Measurements from ENCODE around the gene TRMT44.

TRMT44 gene

DNA sequence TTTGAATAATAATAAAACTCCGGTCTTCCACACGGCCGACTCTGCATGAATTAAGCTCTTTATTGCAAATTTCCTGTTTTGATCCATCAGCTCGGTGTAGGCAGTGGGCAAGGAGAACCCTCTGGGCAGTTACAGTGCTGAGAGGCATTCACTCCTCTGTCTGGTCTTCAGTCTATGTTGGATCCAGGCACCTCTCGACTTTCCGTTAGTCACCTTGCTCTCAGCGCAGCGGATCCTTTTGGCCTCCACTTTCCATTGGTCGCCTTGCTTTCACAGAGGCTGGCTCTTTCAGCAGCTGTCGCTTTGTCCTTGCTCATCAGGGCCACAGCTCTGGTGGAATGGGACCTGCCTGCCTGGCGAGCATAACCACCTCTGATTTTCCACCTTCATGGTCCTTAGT, 52.9 kb downstream of the TRMT44 start:
- no peak for DNase-seq (ENCODE audit: low read depth in 3 of 3)

DNA sequence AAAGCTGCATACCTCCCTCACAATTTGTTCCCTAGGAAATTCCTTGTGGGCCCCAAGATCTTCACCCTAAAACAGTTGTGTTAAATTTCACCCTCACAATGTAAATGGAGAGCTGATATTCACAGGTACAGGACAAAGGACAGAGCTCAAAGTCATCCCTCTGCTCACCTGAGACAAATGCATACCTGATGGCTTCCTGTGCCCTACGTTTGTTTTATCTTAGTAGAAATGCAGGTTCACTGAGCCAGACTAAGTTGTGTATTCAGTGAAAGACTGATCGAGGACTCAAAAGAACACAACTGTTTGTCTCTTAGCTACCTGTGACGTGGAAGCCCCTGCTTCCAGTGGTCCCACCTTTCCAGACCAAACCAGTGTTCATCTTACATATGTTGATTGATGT, 53.6 kb downstream of the TRMT44 start:
- no peak for DNase-seq (ENCODE audit: low read depth in 3 of 3)

DNA sequence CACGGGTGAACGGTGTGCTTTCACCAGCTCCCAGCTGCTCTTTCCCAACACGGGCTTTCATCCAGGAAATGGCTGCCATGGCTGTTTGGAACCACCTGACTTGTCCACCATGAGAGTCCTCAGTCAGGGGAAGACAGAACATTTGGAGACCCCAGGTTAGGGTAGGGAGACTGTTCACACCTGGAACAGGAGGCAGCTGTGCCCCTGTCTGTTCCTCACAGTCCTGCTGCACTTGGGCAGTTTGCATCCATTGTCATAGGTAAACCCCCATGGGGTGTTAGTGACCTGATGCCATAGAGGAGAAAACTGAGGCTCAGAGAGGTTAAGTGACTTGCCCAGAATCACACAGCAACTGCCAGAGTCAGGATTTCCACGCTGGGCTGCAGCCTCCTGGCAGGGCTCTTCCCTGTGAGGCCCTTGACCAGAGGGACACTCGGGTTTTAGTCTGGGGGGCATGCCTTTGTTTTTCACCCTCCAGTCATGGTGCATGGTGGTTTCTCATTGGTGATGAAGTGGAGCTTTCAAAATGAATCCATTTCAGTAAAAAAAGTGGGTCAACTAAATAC, 54.5 kb downstream of the TRMT44 start:
- no peak for DNase-seq (ENCODE audit: low read depth in 3 of 3)

DNA sequence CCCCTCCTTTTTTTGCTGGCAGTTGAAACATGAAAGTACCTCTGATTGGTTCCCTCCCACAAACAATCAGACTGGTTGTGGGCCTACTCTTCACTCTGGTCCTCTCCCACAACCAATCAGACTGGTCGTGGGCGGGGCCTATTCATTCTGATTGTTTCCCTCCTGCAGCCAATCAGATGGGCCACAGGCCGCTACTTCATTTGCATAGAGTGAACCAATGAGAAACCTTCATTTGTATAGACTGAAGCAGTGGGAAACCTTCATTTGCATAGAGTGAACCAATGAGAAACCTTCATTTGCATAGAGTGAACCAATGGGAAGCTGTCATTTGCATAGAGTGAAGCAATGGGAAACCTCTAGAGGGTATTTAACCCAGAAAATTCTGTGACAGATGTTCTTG, 55.2 kb downstream of the TRMT44 start:
- DNase-seq (ENCODE audit: low read depth in 3 of 3): no peak

DNA sequence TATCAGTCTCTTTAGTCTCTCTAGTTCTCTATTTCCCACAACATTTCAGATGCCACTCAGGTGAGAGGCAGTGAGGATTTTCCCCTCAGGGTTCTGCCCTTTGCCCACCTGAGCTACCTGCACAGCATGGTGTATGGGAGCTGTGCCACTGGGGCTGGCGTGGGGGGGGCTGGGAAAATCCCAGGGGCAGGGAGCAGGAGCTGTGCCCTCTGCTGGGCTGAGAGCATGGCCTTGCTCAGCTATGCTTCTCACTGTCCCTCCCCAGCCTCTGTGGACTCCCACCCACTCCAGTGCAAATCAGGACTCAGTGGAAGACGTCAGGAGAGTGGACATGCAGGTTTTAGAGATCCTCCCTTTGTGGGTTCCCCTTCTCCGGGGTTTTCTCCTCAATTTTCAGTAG, 57.2 kb downstream of the TRMT44 start:
- DNase-seq (ENCODE audit: low read depth in 3 of 3): no peak

DNA sequence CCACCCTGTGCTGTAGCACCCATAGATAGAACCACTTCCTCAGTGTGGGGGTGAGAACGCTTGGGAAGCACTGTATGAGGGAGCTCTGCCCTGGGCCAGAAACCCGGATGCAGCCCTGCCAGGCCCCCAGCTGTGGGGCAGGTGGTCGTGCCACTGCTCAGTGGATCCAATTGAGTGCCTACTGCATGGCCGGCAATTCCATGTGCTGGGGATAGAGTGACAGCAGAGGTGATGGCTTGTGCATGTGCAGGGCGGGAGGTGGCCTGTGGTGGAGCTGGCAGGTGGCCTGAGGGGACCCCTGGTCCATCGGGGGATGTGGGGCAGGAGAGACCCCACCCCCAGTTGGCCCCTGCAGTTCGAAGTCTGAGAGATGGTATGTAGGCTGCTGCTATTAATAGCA, 60.4 kb downstream of the TRMT44 start:
- no peak for DNase-seq (ENCODE audit: low read depth in 3 of 3)

DNA sequence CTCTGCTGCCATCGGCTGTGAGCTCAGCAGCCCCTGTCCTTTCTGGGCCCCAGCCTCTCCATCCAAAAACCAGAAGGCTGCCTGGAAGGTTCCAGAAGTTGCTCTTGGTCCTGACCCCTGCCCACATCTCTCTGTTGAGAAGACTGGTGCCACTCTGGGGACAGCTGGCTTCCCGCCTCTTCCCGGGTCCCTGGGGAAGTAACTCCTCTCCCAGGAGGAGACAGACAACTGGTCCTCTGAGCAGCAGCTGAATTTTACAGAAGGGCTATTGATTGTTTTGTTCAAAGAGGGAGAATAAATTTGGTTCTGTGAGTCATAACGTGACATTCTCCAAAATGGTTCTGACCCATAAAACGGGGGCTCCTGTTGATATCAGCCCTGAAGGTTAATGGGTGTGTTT, 61.2 kb downstream of the TRMT44 start:
- DNase-seq (ENCODE audit: low read depth in 3 of 3): no peak

DNA sequence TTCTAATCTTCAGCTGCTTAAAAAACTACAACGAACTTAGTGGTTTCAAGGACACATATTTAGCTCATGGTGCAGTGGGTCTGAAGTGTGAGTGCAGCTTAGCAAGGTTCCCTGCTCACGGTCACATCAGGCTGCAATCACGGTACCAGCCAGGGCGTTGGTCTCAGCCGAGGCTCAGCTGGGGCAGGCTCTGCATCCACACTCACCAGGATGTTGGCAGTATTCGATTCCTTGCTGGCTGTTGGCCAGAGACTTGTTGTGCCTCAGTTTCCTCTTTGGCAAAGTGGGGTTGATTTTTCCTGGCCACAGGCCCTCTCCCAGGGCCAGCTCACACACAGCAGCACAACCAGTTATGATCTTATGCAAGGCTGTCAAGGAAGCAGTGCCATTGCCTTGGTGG, 61.8 kb downstream of the TRMT44 start:
- no peak for DNase-seq (ENCODE audit: low read depth in 3 of 3)

DNA sequence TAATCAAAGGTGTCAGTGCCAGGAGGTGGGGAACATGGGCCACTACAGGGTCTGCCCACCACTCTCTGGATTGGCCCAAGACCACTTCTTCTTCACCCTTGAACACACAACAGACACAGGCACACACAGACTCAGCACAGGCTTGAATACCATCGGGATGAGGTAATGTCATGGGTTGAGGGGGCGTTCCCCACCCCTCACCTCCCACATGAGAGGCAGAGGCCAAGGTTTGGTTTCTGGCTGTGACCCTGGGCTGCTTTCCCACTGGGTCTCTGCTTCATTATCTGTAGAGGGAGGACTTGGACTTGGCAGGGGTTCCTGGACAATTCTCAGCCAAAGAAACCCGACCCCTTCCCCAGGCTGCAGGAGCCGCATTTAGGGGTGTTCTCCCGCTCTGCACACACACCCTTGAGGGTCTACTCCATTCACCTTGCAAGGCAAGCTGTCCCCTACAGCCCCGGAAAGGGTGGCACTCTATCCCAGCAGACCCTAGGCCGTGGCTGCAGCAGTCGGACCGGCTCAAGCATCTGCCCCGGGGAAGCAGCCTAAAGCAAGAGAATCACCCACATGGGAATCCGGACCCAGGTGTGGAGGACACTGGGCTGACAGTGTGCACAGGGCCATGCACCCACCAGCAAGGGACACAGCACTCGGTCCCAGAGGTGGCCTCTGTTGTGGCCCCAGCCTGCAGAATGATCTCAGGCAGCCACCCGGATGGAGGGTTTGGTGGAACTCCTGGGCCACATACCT, 62.4 kb downstream of the TRMT44 start:
- DNase-seq (ENCODE audit: low read depth in 3 of 3): no peak

DNA sequence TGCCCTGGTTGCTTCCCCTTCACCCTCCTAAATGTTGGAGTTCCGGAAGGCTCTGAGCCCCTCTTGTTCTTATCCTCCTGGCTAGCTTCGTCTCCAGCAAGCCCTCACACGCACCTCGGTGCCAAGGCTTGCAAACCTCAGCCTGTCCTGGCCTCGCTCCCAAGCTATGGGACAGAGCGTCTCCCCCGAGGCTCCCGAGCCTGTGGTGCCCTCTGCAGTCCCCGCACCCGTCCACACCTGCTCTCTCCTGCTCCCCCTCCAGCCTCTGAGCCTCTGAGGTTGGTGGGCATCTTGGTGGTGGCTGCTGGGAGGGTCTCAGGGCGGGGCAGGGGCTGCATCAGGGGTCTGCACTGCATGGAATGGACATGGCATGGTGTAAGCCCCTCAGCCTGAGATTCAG, 63.2 kb downstream of the TRMT44 start:
- no peak for DNase-seq (ENCODE audit: low read depth in 3 of 3)

DNA sequence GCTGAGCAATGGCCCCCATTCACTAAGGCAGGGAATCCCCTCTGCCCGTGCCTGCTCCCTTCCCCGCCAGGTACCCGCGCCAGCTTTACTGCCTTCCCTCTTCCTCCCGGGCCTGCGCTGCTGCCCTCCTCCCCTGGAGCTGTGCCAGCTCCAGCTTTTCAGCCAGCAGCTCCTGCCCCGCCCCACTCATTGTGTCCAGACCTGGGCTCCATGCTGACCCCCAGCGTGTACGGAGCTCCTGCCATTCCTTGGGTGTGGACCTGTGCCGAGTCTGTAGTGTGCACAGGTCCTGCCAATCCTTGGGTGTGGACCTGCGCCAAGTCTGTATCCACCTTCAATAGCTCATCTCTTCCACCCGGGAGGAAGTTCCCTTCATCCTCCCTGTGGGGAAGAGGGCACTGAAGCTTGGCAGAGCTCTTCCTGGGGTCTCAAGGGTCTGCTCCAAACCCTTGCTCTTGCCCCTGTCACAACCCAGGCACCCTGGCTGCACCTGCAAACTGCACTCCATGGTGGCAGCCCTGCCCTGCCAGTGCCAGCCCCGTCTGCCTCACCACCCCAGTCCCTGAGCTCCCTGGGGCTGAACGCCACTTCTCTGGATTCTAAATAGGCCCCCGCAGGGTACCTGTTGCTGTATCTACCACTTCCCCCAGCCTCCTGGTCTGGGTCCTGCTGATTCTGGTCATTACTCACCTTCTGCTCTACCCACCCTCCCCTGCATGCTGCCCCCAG, 63.9 kb downstream of the TRMT44 start:
- no peak for DNase-seq (ENCODE audit: low read depth in 3 of 3)

DNA sequence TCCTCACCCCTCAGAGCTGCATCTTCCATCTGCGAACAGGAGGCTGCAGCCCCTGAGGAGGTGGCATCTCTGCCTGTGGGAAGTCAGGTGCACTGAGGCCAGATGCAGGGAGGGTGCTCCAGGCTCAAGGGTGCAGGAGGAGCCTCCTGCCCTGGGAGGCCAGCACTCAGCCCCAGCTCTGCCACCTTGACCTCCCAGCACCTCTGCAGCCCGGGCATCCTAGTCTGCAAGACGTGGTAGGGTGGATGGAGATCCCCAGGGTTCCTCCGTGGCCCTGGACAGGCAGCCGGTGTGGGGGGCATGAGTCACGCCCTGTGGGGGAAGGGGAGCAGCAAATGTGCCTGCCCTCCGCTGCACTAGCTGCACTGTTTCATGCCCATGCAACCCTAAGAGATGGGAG, 64.7 kb downstream of the TRMT44 start:
- no peak for DNase-seq (ENCODE audit: low read depth in 3 of 3)

DNA sequence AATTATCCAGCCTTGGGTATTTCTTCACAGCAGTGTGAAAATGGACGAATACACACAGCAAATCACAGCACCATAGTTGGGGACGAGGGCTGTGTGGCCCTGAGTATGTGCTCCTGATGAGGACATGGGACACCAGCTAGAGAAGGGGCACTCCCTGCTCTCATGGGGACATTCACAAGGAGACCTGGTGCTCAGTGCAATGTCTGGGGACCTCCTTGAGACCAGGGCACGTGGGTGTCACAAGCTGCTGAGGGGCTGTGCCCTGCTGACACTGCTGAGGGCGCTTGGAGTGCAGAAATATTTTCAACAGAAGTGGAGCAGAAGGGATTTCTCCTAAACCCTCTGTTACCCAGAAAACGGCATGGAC, 65.4 kb downstream of the TRMT44 start:
- DNase-seq (ENCODE audit: low read depth in 3 of 3): no peak

DNA sequence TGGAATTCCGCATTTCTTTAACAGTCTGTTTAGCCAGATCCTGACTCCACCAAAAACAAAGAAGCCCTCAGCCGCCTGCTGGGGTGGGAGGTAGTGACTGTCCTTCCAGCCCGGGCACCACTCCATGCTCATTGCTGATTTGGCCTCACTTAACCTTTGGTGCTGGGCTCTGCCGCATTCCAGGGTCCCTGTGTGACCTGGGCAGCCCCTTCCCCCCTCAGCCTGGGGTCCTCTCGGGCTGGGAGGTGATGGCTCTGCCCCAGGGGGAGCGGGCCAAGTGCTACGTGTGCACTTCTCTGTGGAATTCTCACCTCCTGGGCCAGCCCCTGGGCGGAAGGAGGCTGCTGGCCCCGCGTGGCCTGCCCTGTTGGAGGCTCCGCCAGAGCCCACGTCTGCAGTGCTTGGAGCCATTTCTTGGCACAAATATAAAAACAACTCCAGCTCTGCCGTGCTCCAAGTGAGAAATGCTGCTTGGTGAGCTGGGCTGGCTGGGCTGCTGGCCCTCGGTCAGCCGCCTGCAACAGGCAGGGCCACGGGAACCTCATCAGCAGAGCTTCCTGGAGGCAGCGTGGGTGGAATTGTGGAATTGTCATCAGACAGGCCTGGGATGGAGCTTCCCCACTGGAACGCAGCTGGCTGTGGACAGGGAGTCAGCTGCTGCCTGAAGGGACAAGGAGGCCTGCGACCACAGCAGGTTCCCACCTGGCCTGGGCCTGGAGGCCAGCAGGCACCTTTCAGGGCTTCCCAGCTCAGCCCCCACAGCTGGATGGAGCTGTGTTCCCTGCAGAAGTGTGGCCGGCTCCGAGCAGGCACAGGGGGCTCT, 66.0 kb downstream of the TRMT44 start:
- DNase-seq (ENCODE audit: low read depth in 3 of 3): no peak

DNA sequence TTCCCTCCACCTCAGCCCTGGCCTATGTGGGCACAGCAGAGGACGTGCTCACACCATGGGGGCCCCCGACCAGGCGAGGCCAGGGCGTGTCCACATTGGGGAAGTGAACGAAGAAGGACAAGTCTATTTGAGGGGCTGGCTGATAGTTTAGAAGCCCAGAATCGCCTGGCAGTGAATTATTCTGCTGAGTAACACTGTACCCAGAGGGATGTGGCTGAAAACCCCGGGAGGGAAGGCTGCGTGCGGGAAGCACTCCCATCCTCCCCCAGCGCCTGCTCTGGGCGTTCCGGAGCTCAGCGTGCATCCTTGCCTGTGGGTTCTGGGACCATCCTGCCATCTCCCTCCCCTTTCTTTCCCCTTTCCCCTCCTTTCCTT, 66.6 kb downstream of the TRMT44 start:
- no peak for DNase-seq (ENCODE audit: low read depth in 3 of 3)

DNA sequence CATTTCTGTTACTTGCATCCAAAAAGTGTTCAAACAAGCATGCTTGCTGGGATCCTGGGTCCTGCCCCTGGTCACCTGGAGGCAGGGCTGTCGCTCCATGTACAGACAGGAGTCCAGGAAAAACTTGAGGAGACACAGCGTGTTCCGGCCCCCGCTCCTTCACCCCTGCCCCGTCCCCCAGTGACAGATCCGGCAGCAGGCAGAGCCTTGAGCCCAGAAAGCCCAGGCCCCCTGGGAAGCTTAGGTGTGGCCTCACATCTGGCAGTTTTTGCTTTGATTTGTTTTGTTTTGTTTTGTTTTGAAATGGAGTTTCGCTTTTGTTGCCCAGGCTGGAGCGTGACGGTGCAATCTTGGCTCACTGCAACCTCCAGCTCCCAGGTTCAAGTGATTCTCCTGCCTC, 67.0 kb downstream of the TRMT44 start:
- no peak for DNase-seq (ENCODE audit: low read depth in 3 of 3)

DNA sequence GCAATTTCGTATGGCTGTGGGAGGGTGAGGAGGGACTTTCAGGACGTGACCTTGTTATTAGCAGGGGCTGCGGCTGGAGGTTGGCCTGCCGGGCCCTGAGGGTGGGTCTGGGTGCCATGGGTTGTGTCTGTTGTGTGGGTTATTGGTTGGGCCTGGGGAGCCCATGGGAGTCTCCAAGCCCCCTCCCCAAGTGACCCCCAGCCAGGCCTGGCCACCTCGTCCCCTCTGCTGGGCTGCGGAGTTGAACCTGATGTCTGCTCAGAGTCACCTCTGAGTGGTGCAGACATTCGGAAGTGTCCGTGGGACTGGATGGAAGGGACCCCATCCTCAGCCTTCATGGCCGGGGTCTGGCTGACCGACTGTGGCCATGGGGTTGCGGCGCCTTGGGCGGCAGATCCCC, 67.7 kb downstream of the TRMT44 start:
- DNase-seq (ENCODE audit: low read depth in 3 of 3): no peak

DNA sequence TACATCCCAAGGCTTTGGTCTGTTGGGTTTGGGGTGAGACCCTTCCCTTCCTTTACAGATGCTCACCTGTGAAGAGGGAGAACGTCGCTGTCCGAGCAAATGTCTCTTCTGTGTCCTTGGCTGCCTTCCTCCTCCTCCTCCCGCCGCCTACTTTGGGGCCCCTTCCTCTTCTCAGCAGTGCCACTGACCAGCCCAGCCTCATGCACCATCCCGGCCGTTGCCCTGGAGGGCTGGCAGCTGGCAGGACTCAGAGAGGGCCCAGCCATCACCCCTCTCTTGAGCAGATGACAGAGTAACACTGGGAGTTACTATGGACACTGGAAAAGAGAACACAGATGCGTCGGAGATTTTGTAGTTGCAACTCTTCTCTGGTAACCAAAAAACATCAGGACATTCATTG, 68.2 kb downstream of the TRMT44 start:
- DNase-seq (ENCODE audit: low read depth in 3 of 3): no peak

DNA sequence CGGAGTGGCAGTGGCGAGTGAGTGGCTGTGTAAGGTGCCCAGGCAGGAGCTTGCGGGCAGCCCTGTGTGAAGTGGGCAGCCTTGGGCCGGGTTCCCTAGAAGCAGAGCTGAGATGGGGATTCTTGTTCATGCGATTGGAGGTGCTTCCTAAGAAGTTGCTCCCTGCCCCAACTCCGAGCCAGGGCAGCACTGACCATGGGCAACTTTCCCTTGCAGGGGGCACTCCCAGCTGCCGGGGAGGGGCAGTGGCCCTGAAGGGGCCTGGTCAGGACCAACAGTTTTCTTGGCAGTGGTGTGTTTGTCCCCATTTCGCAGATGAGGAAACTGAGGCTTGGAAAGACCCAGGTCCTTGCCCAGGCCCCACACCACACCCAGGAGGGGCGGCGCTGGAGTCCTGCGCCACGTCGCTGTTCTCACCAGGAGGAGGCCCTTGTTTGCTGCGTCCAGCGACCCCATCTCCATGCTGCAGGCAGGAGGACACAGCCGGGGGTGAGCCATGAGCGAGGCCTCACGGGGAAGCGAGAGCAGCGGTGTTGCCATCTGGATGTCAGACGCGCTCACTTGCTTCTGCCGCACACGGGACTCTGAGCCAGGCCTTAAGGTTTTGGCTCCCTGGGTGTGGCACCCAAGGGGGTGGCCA, 68.9 kb downstream of the TRMT44 start:
- DNase-seq (ENCODE audit: low read depth in 3 of 3): no peak

DNA sequence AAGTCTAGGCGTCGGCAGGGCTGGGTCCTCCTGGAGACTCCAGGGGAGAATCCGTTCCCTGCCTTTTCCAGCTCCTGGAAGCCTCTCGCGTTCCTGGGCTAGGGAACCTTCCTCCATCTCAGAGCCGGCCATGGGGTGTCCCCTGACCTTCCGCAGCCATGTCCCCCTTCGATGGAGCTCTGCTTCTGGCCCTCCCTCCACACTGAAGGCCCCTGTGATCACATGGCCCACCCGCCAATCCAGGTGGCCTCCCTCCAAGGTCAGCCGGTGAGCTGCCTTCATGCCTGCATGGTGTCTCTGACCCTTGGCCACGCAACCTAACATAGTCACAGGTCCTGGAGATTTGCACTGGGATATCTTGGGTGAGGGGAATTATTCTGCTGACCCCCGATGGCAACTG, 69.6 kb downstream of the TRMT44 start:
- DNase-seq (ENCODE audit: low read depth in 3 of 3): no peak

DNA sequence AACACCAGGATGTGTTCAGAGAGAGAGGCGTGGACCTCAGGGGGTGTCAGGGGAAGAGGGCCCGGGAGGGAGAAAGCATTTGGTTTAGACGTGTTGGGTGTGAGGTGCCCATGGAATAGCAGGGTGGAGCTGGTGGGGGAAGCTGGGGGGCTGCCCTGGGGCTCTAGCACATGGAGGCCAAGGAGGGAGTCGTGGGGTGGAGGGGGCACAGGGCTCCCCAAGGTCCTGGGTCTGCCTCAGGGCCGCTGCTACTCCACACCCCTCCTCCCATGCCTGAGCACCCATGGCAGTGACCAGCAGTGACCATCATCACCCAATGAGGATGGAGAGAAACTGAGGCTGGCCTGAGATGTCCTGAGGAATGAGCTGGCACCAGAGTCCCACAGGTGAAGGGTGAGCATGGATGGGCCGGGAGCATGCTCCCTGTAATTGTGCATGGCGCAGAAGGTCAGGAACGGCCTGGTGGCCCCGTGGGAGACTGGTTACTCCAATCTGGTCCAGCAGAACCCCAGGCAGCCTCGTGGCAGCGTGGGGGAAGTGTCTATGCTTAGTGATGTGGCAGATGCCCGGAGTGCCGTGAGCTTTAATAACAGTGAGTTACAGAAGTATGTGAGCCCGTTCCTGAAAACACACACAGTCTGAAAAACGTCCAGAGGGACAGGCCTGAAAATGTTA, 70.2 kb downstream of the TRMT44 start:
- DNase-seq (ENCODE audit: low read depth in 3 of 3): no peak

DNA sequence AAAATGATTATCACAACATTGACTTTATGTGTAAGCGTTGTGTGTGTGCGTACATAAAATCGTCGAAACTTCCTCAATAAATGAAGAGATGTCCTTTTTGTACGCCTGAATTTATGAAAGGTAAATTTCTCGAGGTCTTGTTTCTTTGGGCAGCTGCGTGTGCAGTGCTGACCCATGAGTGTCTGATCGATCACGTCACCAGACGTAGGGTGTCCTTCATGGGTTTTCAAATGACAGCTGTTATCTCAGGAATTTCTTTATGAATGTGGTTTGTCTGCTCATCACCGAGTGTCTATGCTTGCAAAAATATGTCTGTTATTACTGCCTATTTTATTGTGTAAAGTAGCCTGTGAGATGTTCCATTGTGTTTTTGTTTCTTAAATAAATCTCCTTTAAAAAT, 71.9 kb downstream of the TRMT44 start:
- no peak for DNase-seq (ENCODE audit: low read depth in 3 of 3)

All from stimulated activated CD4-positive, alpha-beta T cell treated with anti-CD3 and anti-CD28 coated beads, TNF-alpha, amount 100 ng/mL, for 4 hours (primary cell).